GM19193 (cell line): Measurements from ENCODE around the gene COL13A1.

Experiments used
- POLR2A ChIP-seq: IDR thresholded peaks from 4 replicates; pipeline ENCODE4 v1.6.1; 2011; ENCODE audit not compliant: insufficient read depth, insufficient read length; ENCODE audit errors: extremely low read depth

The COL13A1 gene

DNA sequence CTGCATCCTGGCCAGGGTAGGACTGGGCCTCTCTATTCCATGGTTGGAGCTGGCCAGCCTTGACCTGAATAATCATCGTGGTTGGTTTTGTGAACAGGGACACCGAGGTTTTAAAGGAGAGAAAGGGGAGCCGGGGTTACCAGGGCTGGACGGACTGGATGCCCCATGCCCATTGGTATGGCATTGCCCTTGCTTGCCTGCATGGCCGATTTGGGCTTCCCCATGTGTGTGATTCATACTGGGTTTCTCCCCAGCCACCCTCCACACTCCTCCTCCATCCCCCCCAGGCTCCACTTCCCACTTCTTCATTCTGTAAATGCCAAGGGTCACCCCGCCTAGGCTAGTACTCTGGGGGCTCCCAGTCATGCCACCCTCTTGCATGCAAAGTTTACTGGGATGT is 152.1 kb downstream of the COL13A1 start:
- no peak for TF ChIP-seq POLR2A

DNA sequence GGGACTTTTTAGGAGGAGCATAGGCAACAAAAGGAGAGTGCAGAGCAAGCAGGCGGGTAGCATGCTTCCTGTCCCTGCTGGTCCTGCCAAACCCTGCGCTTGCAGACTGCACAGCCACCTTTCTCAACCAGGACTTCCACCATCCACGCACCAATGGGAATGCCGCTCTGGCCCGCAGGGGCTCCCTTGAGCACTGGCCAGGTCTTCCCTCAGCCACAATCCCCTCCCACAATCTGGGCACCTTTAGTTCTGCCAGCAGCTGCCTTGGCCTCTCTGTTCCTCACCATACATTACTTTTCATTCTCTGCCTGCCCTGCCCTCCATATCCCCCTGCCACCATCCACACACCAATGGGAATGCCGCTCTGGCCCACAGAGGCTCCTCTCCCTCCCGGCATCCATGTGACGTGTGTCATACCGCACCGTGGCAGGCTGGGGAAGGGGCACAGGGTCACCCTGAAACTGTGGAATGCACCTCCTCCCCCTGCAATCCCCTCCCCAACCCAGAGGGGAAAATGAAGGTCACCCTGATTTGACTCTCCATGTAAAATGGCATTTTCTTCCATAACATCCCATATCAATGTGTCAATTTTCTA is 153.6 kb downstream of the COL13A1 start:
- TF ChIP-seq POLR2A = no peak

DNA sequence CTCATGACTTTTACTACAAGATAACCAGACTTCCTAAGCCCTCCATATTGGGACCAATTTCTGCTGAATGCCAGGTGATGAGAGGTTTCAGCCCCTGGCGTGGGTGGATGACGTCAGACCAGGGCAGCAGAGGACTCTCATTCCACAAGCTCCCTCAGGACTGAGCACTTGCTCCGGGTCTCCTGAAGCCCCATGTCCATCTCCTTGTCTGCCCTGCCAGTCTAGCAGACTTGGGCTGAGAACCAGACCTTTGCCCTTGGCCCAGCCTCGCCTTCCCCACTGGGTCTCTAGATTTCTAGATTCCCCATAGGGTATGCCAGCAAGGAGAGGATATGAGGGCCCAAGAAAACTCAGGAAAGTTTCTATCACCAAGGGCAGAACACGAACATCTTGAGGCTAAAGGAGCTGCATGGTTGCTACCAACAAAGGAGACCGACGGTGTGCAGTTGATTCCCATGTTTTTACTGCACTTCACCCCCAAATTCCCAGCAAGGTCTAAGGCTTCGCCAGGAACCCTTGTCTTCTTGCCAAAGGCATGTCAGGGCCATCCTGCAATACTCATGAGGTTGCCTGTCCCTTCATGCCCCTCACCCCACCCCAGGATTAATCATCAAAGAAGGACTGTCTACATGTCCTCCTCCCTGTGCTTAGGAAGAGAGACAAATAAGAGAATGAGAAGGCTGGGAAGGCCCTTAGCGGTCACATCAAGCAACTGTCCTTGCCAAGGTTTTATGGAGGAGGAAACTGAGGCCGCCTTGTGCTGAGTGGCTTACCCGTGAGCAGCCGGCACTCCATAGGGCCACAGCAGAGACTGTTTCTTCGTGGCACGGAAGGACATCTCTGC is 154.4 kb downstream of the COL13A1 start:
- no peak for TF ChIP-seq POLR2A

DNA sequence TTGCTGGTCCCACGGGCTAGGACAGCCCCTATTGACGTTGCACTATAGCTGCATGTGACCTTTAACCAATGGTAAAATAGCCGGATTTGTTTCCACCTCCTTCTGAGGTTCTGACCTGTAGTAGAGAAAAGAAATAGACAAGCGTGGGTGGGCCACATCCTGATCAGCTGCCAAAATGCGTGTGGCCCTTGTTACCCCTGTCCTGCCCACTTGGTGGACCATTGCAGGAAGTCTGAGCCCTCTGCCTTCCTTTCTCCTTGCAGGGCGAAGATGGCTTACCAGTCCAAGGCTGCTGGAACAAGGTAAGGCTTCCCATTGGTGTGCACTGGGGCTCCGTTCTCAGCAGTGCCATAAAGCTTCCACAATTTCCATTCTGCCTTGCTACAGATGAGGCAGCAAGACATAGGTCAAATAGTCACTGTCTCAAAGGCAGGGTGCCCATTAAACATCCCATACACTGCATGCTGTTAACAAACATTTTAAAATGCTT is 155.1 kb downstream of the COL13A1 start:
- TF ChIP-seq POLR2A = no peak

DNA sequence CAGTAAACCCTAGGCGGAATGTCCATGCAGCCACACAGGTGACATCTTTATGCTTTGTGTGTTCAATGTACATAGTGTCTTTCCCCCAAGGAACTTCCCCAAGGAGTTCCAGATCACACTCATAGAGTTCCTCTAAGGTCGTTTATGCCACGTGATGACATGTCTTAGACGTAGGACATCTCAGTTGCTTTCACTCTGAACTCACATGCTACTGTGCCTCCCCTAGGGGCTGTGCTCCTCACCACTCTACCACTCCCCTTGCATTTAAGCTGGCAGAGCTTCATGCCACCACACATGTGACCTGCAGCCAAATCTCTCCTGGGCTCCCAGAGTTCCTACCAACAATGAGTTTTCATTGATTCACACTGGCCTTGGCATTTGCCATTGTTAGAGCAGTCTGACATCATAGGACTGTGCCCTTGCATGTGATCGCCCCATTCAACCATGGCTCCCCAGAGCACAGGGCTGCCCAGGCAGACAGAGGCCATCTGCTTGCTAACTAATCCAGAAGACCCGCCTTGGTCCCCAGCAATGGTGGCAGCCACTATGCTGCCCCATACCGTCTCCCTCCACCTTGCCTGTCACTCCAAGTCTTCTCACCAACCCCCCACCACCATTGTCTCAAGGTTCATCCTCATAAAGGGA is 155.7 kb downstream of the COL13A1 start:
- no peak for TF ChIP-seq POLR2A

DNA sequence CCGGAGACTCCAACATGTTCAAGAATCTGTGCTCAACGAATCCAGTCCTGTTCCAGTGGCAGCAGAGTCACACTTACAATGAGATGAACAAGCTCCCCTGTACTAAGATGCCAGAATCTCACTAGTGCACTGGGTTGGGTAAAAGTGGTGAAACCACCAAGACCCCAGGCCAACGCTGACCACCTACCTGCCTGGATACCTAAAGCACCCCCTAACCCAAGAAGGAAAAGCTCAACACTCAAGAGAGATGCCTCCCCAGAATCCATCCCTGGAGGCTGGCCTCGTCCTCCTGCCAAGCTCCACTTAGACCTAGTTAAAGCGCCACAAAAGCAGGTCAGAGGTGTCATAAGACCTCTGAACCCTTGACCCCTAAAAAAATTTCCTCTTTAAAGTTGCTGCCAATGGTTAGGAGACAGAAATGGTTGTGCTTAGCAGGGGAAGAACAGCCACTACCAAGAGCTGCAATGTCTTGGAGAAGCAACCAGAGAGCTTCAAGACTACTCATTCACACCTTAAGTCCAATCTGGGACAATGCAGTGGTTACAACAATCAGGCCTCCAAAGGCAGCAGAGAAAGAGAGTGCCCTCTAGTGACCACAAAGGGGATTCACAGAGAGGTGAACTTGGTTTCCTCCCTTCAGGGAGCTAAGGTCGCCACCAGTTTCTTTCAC is 156.3 kb downstream of the COL13A1 start:
- no peak for TF ChIP-seq POLR2A

DNA sequence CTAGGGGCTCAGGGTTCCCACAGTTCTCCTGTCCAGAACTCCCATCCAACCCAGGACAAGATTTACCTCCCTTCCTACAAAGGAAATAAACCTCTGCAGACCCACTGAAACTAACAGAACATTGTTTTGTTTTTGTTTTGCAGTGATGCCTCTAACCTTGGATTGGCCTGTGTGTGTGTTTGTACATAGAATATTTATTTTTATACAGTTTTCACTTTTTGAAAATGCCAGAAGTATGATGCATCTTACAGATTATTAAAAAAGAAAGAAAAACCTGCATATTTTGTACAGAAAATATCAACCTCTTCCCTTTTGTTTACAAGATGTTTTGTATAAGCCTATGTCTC is 156.8 kb downstream of the COL13A1 start:
- TF ChIP-seq POLR2A = no peak

DNA sequence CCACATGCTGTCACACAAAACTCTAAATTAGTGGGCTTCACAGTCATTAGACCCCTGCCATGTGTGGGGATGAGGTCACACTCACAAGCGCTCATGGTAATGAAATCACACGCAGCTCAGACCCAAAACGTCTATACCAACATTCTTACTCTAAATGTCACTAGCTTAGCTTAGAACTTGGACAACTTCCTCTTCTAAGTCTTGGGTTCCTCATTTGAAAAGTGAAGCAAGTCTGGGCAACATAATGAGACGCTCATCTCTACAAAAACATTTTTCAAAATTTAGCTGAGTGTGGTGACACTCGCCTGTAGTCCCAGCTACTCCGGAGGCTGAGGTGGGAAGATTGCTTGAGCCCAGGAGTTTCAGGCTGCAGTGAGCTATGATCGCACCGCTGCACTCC is 158.2 kb downstream of the COL13A1 start:
- TF ChIP-seq POLR2A = no peak

DNA sequence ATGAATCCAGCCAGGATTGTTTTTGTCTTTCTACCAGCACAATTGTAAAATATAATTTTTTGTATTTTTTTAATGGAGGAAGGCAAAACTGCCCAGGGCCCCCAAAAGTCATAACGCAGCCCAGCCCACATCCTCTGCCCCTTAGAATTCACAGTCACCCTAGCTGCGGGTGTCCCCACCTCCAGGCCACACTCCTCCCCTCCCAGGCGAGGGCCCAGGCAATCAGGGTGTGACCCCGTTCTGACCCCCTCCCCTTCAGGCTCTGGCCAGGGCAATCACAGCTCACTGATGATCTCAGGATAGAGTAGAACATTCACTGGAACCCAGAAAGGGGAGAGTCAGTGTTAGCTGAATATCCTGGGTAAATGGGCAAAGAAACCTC is 158.9 kb downstream of the COL13A1 start:
- no peak for TF ChIP-seq POLR2A

DNA sequence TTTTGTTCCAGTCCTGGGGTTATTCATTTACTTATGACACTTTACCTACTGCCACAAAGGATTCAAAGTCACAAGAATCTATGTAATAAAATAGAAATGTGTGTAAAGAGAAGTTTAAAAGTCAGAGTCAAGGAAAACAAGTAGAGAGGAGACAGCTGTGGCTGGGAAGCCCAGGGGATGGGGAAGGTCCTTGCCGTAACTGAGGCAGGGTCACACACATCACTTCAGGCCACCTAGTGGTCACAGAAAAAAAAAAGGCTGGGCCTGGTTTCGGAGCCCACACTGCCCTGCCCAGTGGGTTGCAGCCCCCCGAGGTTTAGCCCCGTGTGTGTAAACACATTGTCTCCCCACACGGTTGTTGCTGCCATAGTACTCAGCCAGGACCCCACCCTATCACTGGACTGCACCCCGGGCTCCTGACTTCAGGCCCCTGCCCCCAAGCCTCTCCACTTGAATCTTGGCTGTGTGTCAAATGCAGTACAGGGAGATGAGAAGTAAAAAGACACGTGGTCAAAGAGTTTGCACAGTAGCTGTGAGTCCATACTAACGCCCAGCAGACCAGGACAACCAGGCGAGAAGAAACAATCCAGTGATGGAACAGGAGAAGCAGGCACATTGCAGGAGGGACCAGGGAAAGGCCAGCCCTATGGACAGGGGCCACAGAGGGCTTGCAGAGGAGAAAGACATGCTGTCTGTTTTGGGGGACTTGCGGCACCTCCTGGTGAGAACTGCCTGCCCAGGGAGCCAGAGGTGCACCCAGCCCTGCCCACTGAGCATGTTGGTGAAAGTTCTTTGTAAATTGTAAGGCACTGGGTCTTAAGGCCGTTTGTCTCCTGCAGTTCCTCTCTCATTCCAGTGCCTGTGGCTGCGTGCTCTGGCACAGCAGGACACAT is 159.5 kb downstream of the COL13A1 start:
- no peak for TF ChIP-seq POLR2A

DNA sequence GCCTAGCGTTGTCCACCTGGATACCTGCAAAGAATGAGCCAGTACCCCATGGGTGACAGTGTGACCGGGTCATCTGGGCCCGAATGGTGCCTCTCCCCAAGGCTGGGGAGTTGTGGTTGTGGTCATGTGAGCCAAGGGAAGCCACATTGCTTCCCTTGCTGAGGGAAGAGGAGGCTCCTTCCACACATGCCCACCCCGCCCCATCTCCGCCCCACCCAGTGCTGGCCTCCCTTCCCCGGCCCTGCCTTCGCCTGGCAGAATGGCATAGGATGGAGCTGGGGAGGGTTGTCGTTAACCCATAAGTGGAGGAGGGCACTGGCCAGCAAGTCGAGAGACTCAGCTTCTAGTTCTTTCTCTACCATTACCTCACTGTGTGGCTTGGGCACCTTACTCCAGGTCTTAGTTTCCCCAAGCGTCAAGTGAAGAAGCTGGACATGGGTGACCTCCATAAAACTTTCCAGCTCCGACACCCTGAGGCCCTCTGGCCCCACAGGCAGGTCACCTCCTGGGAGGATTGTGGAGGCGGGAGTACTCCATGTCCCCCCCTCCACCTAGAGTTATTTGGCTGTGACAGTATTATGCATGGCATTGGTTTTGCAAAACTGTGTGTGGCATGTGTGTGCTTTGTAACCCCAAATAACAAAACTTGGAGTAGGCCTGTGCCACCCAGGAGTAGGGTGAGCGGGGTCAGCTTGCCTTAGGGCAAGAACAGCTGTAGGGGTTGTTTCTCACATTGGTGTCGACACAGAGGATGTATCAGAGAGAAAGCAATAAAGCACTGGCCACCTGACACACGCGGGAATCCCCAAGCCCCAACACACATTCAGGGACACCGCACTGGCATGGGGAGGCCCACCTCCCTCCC is 160.4 kb downstream of the COL13A1 start:
- TF ChIP-seq POLR2A = no peak

DNA sequence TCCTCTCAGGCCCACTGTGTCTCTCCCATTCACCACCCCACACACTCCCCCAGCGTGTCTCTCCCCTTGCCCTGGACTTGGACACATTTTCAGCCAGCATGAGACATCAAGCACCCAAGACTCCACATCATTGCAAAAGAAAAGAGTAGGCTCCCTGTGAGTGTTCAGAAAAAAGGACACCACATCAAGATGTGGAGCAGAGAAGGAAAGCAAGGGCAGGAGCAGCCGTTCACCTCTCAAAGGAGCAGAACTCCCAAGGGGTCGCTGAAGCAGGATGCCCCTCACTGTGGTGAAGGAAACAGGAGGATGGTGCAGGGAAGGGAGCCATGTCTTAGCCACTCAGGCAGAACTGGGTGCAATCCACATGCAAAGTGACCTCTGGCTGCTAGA is 161.0 kb downstream of the COL13A1 start:
- TF ChIP-seq POLR2A = no peak

DNA sequence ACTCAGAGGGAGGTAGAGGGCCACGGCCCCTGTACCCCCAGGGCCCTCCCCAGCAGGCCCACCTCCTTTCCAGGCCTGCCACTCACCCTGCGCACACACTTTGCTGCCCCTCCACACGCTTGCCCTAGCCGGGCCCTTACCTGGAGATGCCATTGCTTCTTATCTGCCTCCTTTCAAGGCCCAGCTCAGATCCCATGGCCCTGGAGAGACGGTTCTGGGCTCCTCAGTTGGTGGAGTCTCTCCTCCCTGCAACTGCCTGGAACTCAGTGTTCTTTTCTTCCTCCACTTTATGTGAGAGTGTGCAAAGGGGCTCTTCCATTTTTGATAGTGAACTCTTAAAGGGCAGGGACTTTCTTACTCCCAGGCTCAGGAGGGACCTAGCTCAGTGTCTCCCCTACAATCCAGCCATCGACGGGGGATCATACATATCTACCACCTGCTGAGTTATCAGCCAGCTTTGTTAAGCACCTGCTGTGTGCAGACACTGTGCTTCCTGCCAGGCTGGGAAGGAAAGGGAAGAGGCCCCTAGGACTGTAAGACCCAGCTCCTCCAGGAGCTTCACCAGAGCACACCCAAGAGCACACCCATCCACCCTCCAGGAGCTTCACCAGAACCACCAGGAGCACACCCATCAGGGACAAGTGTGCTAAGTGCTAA is 161.6 kb downstream of the COL13A1 start:
- no peak for TF ChIP-seq POLR2A
